ENCODE results near the gene GATAD2A.

The GATAD2A gene

GRCh38 chr19:19508217-19508616 lies 102.7 kb downstream of the GATAD2A start:
- no peaks in the 10 kb centered on the region for H3K79me2 ChIP-seq (ENCODE audit: insufficient read depth, low read depth)
- no peak overlapping the region for H3K4me3 ChIP-seq (IDR thresholded peaks at IDR 0.05; ENCODE audit: insufficient read depth, low read depth, low read length)
- H3K27ac ChIP-seq = no peak overlapping the region
- no peaks in the 10 kb centered on the region for H3K36me3 ChIP-seq (ENCODE audit: insufficient read depth)
- no peaks in the 10 kb centered on the region for H3K4me1 ChIP-seq (ENCODE audit: low read depth, poor library complexity, severe bottlenecking)
- H3K4me2 ChIP-seq = no peak overlapping the region
- TF ChIP-seq, protein P1, sequence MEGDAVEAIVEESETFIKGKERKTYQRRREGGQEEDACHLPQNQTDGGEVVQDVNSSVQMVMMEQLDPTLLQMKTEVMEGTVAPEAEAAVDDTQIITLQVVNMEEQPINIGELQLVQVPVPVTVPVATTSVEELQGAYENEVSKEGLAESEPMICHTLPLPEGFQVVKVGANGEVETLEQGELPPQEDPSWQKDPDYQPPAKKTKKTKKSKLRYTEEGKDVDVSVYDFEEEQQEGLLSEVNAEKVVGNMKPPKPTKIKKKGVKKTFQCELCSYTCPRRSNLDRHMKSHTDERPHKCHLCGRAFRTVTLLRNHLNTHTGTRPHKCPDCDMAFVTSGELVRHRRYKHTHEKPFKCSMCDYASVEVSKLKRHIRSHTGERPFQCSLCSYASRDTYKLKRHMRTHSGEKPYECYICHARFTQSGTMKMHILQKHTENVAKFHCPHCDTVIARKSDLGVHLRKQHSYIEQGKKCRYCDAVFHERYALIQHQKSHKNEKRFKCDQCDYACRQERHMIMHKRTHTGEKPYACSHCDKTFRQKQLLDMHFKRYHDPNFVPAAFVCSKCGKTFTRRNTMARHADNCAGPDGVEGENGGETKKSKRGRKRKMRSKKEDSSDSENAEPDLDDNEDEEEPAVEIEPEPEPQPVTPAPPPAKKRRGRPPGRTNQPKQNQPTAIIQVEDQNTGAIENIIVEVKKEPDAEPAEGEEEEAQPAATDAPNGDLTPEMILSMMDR (conservative IDR thresholded peaks at IDR 0.05; ENCODE audit: low read depth, low read length) = no peak
- H4K20me1 ChIP-seq (ENCODE audit: insufficient read depth) = no peaks in the 10 kb centered on the region
- H2AFZ ChIP-seq (ENCODE audit: low read depth) = no peak overlapping the region
- H3K27me3 ChIP-seq (ENCODE audit: insufficient read depth, low read depth) = no peaks in the 10 kb centered on the region
- no peak overlapping the region for H3K9ac ChIP-seq

DNA sequence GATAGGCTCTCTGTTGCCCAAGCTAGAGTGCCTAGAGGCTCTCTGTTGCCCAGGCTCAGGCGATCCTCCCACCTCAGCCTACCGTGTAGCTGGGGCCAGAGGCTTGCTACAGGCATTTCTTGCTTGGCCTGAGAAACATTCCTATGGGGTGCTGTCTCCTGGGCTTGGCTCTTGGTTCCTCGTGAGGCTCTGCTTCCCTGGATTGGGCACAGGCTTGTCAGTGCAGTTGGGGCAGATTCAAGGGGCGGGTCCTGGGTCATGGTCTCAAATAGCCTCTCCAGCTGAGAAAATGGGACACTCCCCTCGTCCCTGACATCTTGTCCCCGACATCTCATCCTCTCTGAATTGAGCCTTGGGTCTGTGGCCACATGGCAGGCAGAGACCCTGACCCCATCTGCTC lies 105.0 kb downstream of the GATAD2A start:
- H3K79me2 ChIP-seq (ENCODE audit: insufficient read depth, low read depth) = no peaks in the 10 kb centered on the region
- no peaks in the 10 kb centered on the region for H3K27me3 ChIP-seq (ENCODE audit: insufficient read depth, low read depth)
- H3K4me2 ChIP-seq = no peak overlapping the region
- H3K27ac ChIP-seq = no peak overlapping the region
- no peak overlapping the region for H2AFZ ChIP-seq (ENCODE audit: low read depth)
- no peaks in the 10 kb centered on the region for H4K20me1 ChIP-seq (ENCODE audit: insufficient read depth)
- no peak overlapping the region for H3K9ac ChIP-seq
- no peaks in the 10 kb centered on the region for H3K4me1 ChIP-seq (ENCODE audit: low read depth, poor library complexity, severe bottlenecking)
- no peaks in the 10 kb centered on the region for H3K36me3 ChIP-seq (ENCODE audit: insufficient read depth)
- no peak overlapping the region for H3K4me3 ChIP-seq (IDR thresholded peaks at IDR 0.05; ENCODE audit: insufficient read depth, low read depth, low read length)
- TF ChIP-seq, protein P1 (conservative IDR thresholded peaks at IDR 0.05; ENCODE audit: low read depth, low read length) = no peak

DNA sequence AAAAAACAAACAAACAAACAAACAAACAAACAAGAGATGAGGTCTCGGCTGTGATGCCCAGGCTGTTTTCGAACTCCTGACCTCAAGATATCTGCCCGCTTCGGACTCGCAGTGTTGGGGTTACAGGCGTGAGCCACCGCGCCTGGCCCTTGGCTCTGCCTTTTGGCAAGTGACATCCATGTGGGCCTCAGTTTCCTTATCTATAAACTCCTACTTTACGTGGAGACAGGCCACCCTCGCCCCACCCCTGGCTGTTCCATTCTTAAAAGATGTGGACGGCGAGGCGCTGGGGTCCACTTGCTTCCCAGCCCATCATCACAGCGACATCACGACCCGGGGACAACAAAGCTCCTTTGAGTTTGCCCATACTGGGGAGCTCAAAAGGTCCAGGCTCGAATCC lies 108.2 kb downstream of the GATAD2A start:
- no peak overlapping the region for H3K4me3 ChIP-seq (IDR thresholded peaks at IDR 0.05; ENCODE audit: insufficient read depth, low read depth, low read length)
- TF ChIP-seq, protein P1 (conservative IDR thresholded peaks at IDR 0.05; ENCODE audit: low read depth, low read length) = no peak
- no peak overlapping the region for H3K27ac ChIP-seq
- H3K9ac ChIP-seq = no peak overlapping the region
- H3K79me2 ChIP-seq (ENCODE audit: insufficient read depth, low read depth) = peaks cover 25% of the 10 kb centered on the region
- H3K4me2 ChIP-seq = no peak overlapping the region
- H3K4me1 ChIP-seq (ENCODE audit: low read depth, poor library complexity, severe bottlenecking) = peaks cover 16% of the 10 kb centered on the region
- H3K27me3 ChIP-seq (ENCODE audit: insufficient read depth, low read depth) = no peaks in the 10 kb centered on the region
- H2AFZ ChIP-seq (ENCODE audit: low read depth) = no peak overlapping the region
- no peaks in the 10 kb centered on the region for H3K36me3 ChIP-seq (ENCODE audit: insufficient read depth)
- no peaks in the 10 kb centered on the region for H4K20me1 ChIP-seq (ENCODE audit: insufficient read depth)

DNA sequence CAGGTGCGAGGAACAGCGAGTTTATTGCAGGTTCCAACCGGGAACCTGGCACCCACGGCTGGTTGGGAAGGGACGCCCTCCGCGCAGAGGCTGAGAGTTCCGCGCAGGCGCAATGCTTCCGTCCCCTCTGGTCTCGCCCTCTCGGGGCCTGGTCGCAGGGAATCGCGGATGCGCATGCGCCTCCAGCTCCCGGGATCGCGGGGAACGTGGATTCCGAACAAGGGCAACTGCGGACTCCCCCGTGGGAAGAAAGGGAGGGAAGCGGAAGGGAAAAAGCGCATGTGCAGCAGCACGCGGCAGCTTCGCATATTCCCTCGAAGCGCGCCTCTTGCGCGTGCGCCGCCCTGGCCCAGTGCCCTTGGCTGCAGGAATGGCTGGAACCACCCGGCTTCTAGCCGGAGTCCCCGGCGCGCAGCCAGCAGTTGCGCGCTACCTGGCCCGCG lies 108.8 kb downstream of the GATAD2A start:
- H3K4me3 ChIP-seq (IDR thresholded peaks at IDR 0.05; ENCODE audit: insufficient read depth, low read depth, low read length) = no peak overlapping the region
- H2AFZ ChIP-seq (ENCODE audit: low read depth) = no peak overlapping the region
- peaks cover 28% of the 10 kb centered on the region for H3K79me2 ChIP-seq (ENCODE audit: insufficient read depth, low read depth)
- H3K36me3 ChIP-seq (ENCODE audit: insufficient read depth) = no peaks in the 10 kb centered on the region; the same call in 1 of the 2 replicates
- no peak overlapping the region for H3K4me2 ChIP-seq
- TF ChIP-seq, protein P1 (conservative IDR thresholded peaks at IDR 0.05; ENCODE audit: low read depth, low read length) = no peak
- H3K4me1 ChIP-seq (ENCODE audit: low read depth, poor library complexity, severe bottlenecking) = peaks cover 16% of the 10 kb centered on the region
- no peak overlapping the region for H3K27ac ChIP-seq
- H3K9ac ChIP-seq = no peak overlapping the region
- no peaks in the 10 kb centered on the region for H3K27me3 ChIP-seq (ENCODE audit: insufficient read depth, low read depth)
- H4K20me1 ChIP-seq (ENCODE audit: insufficient read depth) = no peaks in the 10 kb centered on the region
